SH-SY5Y (cell line): ENCODE results near the gene PHACTR3.

Source experiments
- GATA2 ChIP-seq: IDR thresholded peaks from 2 replicates; pipeline ENCODE4 v1.6.1; 2011; ENCODE audit warnings: mild to moderate bottlenecking, low read depth, low read length
- GATA3 ChIP-seq: IDR thresholded peaks from 2 replicates; pipeline ENCODE4 v1.6.1; 2011; ENCODE audit warnings: low read depth, mild to moderate bottlenecking, low read length, moderate library complexity

GRCh38 chr20:59809630-59810448, 205.5 kb downstream of the PHACTR3 start:
- no peak for TF ChIP-seq GATA2
- TF ChIP-seq GATA3 = no peak
